Esophagus (tissue), 2 donors: ENCODE measurements around the gene ARHGAP24. TPM values are rescaled to one million over a fixed set of nuclear protein-coding genes. Genes with fewer than 3 reads are reported as not detected.
"Not testable (repeated sequence)": the region's sequence is repeated elsewhere in the genome, so short reads cannot be mapped to it uniquely, and the experiment has no call there.

Experiments
- H3K27ac ChIP-seq, 2 donors: one replicate each; pipeline ENCODE4 v1.5.1; 2013; ENCODE audit warnings: low read depth in 2 of 2, mild to moderate bottlenecking in 2 of 2, inconsistent platforms in 1 of 2, low read length in 1 of 2, moderate library complexity in 1 of 2
- H3K27me3 ChIP-seq, 2 donors: one replicate each; pipeline ENCODE4 v1.6.1; 2013; ENCODE audit warnings: low read length in 2 of 2, control low read depth in 1 of 2, mild to moderate bottlenecking in 1 of 2; ENCODE audit not compliant: insufficient read depth in 2 of 2, control insufficient read depth in 1 of 2
- H3K36me3 ChIP-seq, 2 donors: one replicate each; pipeline ENCODE4 v1.6.1; 2013; ENCODE audit warnings: low read length in 1 of 2; ENCODE audit not compliant: control insufficient read depth in 2 of 2, insufficient read depth in 2 of 2
- H3K4me1 ChIP-seq, 2 donors: one replicate each; pipeline ENCODE4 v1.6.1; 2013; ENCODE audit warnings: low read length in 1 of 2; ENCODE audit not compliant: control insufficient read depth in 2 of 2, insufficient read depth in 2 of 2
- H3K4me3 ChIP-seq, 2 donors: one replicate each; pipeline ENCODE4 v1.5.1; 2013; ENCODE audit warnings: low read length in 2 of 2, mild to moderate bottlenecking in 2 of 2, low read depth in 1 of 2, moderate library complexity in 1 of 2
- H3K9me3 ChIP-seq, 2 donors: one replicate each; pipeline ENCODE4 v1.6.1; 2013; ENCODE audit warnings: mild to moderate bottlenecking in 2 of 2, low read depth in 1 of 2, low read length in 1 of 2, moderate library complexity in 1 of 2; ENCODE audit not compliant: control insufficient read depth in 2 of 2, insufficient read depth in 1 of 2
- WGBS, 2 donors: extraction: QIAGEN DNeasy Blood & Tissue Kit; methylation state at CpG; one replicate each; pipeline ENCODE4 v1.1.7; 2013; 5-methylcytosine and 5-hydroxymethylcytosine counted together
- polyA plus RNA-seq, 2 donors: library from polyadenylated mRNA; stranded (reverse); fragments of 200-250 nt; gene quantifications; one replicate each; pipeline ENCODE4 v1.2.3, GENCODE V29; 2013
- donor health status: healthy with polysubstance abuse.
- donor health status: Bipolar disorder and iron deficiency.

Gene ARHGAP24
- polyA plus RNA-seq, 2 donors: 2.0 to 2.8 TPM

GRCh38 chr4:85658766-85659439, 184.0 kb downstream of the ARHGAP24 start:
- no peaks in the 10 kb centered on the region for H3K9me3 ChIP-seq
- H3K4me3 ChIP-seq: no peak overlapping the region
- WGBS, 2 donors: 67 to 76% methylated on average over 6 of the region's 6 CpGs
- H3K27me3 ChIP-seq: no peaks in the 10 kb centered on the region
- H3K4me1 ChIP-seq: no peaks in the 10 kb centered on the region
- H3K27ac ChIP-seq: no peak overlapping the region
- no peaks in the 10 kb centered on the region for H3K36me3 ChIP-seq

- WGBS, 2 donors: 66 to 70% methylated on average over 3 of the region's 3 CpGs
- Histone ChIP-seq H3K27ac (no peak overlapping the region), H3K4me3 (no peak overlapping the region), H3K9me3 (no peaks in the 10 kb centered on the region), H3K27me3 (no peaks in the 10 kb centered on the region), H3K4me1 (no peaks in the 10 kb centered on the region), H3K36me3 (no peaks in the 10 kb centered on the region)
These were observed 184.8 kb downstream of the ARHGAP24 start for GRCh38 chr4:85659610-85660218.

- not testable (repeated sequence) for H3K36me3 ChIP-seq, H3K27ac ChIP-seq, H3K27me3 ChIP-seq, H3K9me3 ChIP-seq, H3K4me3 ChIP-seq, H3K4me1 ChIP-seq
- WGBS, 2 donors: 96 to 98% methylated on average over 8 of the region's 8 CpGs
These were observed 191.7 kb downstream of the ARHGAP24 start for GRCh38 chr4:85666625-85667024.

GRCh38 chr4:85669204-85669603, 194.3 kb downstream of the ARHGAP24 start:
- Histone ChIP-seq H3K4me1 (no peaks in the 10 kb centered on the region), H3K4me3 (no peak overlapping the region), H3K27me3 (no peaks in the 10 kb centered on the region), H3K36me3 (no peaks in the 10 kb centered on the region), H3K9me3 (peaks cover 0 to 2% of the 10 kb centered on the region in 2 donors), H3K27ac (no peak overlapping the region)
- WGBS, 2 donors: 91 to 94% methylated on average over 3 of the region's 3 CpGs

GRCh38 chr4:85669992-85670548, 195.1 kb downstream of the ARHGAP24 start:
- Histone ChIP-seq H3K4me1 (no peaks in the 10 kb centered on the region), H3K4me3 (no peak overlapping the region), H3K36me3 (no peaks in the 10 kb centered on the region), H3K9me3 (peaks cover 0 to 2% of the 10 kb centered on the region in 2 donors), H3K27me3 (no peaks in the 10 kb centered on the region), H3K27ac (no peak overlapping the region)
- WGBS, 2 donors: 48 to 54% methylated on average over 3 of the region's 3 CpGs

GRCh38 chr4:85671120-85671519, 196.2 kb downstream of the ARHGAP24 start:
- Histone ChIP-seq H3K36me3 (no peaks in the 10 kb centered on the region), H3K4me1 (no peaks in the 10 kb centered on the region), H3K27me3 (no peaks in the 10 kb centered on the region), H3K4me3 (no peak overlapping the region), H3K9me3 (peaks cover 0 to 2% of the 10 kb centered on the region in 2 donors), H3K27ac (no peak overlapping the region)
- 87 to 95% methylated on average over 2 of the region's 2 CpGs for WGBS, 2 donors

GRCh38 chr4:85672116-85672515, 197.2 kb downstream of the ARHGAP24 start:
- no peaks in the 10 kb centered on the region for H3K27me3 ChIP-seq
- 72 to 73% methylated on average over 3 of the region's 3 CpGs for WGBS, 2 donors
- H3K36me3 ChIP-seq: no peaks in the 10 kb centered on the region
- H3K9me3 ChIP-seq: peaks cover 0 to 2% of the 10 kb centered on the region in 2 donors
- H3K4me3 ChIP-seq: no peak overlapping the region
- no peak overlapping the region for H3K27ac ChIP-seq
- no peaks in the 10 kb centered on the region for H3K4me1 ChIP-seq

GRCh38 chr4:85672959-85673358, 198.0 kb downstream of the ARHGAP24 start:
- H3K4me1 ChIP-seq: no peaks in the 10 kb centered on the region
- H3K9me3 ChIP-seq: no peaks in the 10 kb centered on the region
- WGBS, 2 donors: 79 to 81% methylated on average over 3 of the region's 3 CpGs
- no peak overlapping the region for H3K4me3 ChIP-seq
- H3K36me3 ChIP-seq: no peaks in the 10 kb centered on the region
- no peak overlapping the region for H3K27ac ChIP-seq
- H3K27me3 ChIP-seq: no peaks in the 10 kb centered on the region

- no peaks in the 10 kb centered on the region for H3K9me3 ChIP-seq
- no peaks in the 10 kb centered on the region for H3K4me1 ChIP-seq
- H3K27me3 ChIP-seq: no peaks in the 10 kb centered on the region
- no peak overlapping the region for H3K27ac ChIP-seq
- no peak overlapping the region for H3K4me3 ChIP-seq
- 88 to 90% methylated on average over 2 of the region's 2 CpGs for WGBS, 2 donors
- no peaks in the 10 kb centered on the region for H3K36me3 ChIP-seq
These were observed 198.6 kb downstream of the ARHGAP24 start for GRCh38 chr4:85673540-85673939.
